Upper lobe of right lung (tissue), 1 donor: ENCODE data around the gene RNF150. TPM values are rescaled to one million over a fixed set of nuclear protein-coding genes. Genes with fewer than 3 reads are reported as not detected.

Experiments
- ATAC-seq: fragments of 200-7000 bp; cut with Tn5 transposase; one replicate; pipeline ENCODE4 v1.9.1; 2020; ENCODE audit warnings: mild to moderate bottlenecking, moderate library complexity
- DNase-seq: peaks from one replicate; pipeline ENCODE4 v3.0.0-alpha.2; 2020
- H3K27ac ChIP-seq: fragments of 200-600 bp; one replicate; pipeline ENCODE4 v1.8.0; 2022
- H3K27me3 ChIP-seq: fragments of 200-600 bp; one replicate; pipeline ENCODE4 v1.8.0; 2022; ENCODE audit warnings: mild to moderate bottlenecking
- H3K36me3 ChIP-seq: fragments of 200-600 bp; one replicate; pipeline ENCODE4 v1.8.0; 2022
- H3K4me1 ChIP-seq: fragments of 200-600 bp; one replicate; pipeline ENCODE4 v1.8.0; 2022
- H3K4me3 ChIP-seq: fragments of 200-600 bp; one replicate; pipeline ENCODE4 v1.8.0; 2022; ENCODE audit warnings: mild to moderate bottlenecking
- H3K9me3 ChIP-seq: fragments of 200-600 bp; one replicate; pipeline ENCODE4 v1.8.0; 2022
- intact Hi-C: fragments of 100-400 bp; cut with DNase I; formaldehyde crosslinking; loops from one replicate; pipeline ENCODE4 v1.11.0; 2022
- total RNA-seq: library from RNA; stranded (reverse); fragmentation: NEBNext Ultra II Directional; extraction: Animal tissue kit (Norgen Biotek cat#: 25700); gene quantifications from one replicate; pipeline ENCODE4 v1.2.1, GENCODE V29; 2021
- TF ChIP-seq, protein P1 (sequence below): fragments of 200-600 bp; IDR thresholded peaks from one replicate; pipeline ENCODE4 v1.8.0; 2022; ENCODE audit warnings: antibody characterized with exemption
- donor health status: DM: no; HTN: yes; CAD: no; lungs with severe emphysema.

Gene RNF150
- total RNA-seq, 1 donor from 2014 or later = 2.4 TPM

DNA sequence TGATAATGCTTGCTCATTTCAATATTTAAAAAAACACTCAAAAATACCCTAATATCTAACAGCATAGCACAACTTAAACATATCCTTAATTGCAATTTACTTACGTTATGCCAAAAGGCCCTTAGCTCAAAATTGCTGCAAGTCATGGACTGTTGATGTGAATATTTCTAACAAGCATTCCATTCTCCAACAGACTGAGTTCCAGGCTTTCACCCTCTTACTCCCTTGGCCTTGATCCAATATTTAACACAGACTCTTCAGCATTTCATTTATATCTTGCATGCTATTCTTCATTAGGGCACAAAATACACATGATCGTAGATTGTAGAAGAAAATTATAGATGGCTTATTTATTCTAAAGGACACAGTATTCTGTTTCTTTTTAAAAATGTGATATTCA lies 96.5 kb downstream of the RNF150 start:
- Histone ChIP-seq H3K27me3 (no peaks in the 10 kb centered on the region), H3K4me1 (no peaks in the 10 kb centered on the region), H3K9me3 (no peaks in the 10 kb centered on the region), H3K36me3 (no peaks in the 10 kb centered on the region), H3K27ac (no peak overlapping the region), H3K4me3 (no peak overlapping the region)
- intact Hi-C loops = no loop called here
- no peak for ATAC-seq
- DNase-seq = no peak
- TF ChIP-seq, protein P1, sequence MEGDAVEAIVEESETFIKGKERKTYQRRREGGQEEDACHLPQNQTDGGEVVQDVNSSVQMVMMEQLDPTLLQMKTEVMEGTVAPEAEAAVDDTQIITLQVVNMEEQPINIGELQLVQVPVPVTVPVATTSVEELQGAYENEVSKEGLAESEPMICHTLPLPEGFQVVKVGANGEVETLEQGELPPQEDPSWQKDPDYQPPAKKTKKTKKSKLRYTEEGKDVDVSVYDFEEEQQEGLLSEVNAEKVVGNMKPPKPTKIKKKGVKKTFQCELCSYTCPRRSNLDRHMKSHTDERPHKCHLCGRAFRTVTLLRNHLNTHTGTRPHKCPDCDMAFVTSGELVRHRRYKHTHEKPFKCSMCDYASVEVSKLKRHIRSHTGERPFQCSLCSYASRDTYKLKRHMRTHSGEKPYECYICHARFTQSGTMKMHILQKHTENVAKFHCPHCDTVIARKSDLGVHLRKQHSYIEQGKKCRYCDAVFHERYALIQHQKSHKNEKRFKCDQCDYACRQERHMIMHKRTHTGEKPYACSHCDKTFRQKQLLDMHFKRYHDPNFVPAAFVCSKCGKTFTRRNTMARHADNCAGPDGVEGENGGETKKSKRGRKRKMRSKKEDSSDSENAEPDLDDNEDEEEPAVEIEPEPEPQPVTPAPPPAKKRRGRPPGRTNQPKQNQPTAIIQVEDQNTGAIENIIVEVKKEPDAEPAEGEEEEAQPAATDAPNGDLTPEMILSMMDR = no peak

DNA sequence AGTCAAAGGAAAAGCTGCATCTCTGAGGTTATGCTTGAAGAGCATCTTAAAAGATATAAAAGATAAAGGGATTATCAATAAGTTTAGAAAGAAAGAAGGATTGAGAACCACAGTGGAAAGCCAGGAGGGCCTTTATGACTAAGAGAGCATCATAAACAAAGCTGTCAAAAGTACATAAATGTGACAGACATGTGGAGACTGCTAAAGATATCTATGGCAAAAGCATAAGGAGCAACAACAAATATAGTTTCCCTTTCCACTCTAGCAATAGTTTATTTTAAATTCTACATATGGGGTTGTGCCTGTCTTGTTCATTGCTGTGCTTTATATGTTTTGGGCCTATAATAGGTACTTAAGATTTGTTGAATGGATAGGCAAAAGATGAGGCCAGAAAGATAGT lies 97.3 kb downstream of the RNF150 start:
- intact Hi-C loops = no loop called here

DNA sequence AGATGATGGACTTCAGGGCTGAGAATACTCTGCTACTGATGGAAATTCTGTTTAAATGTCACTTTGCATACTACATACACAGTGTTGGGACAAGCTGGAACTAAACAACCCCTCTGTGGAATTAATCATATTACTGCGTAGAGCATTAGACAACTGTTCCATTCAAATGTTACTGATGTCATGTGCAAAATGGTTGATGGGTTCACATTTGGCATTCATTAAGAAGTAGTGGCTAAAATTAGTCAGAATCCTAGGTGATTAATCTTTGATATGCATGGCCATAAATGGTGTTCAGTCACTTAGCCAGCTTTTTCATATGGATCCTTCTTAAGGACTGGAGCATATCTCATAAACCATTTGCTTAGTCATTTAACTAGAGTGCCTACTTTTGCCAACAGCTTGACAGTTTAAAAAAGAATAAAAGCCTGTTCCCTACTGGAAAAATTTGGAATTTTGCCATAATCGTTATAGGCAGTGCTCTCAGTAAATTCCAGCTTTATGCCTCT lies 105.2 kb downstream of the RNF150 start:
- H3K9me3 ChIP-seq = no peaks in the 10 kb centered on the region
- DNase-seq (no peak), ATAC-seq (no peak)
- no peaks in the 10 kb centered on the region for H3K4me1 ChIP-seq
- H3K27ac ChIP-seq = no peak overlapping the region
- TF ChIP-seq, protein P1 = no peak
- intact Hi-C loops = no loop called here
- no peaks in the 10 kb centered on the region for H3K27me3 ChIP-seq
- H3K4me3 ChIP-seq = no peak overlapping the region
- no peaks in the 10 kb centered on the region for H3K36me3 ChIP-seq

More for the DNA sequence above, 97.3 kb downstream of the RNF150 start:
- DNase-seq (no peak), ATAC-seq (no peak)
- TF ChIP-seq, protein P1 = no peak
- no peaks in the 10 kb centered on the region for H3K4me1 ChIP-seq
- H3K27me3 ChIP-seq = no peaks in the 10 kb centered on the region
- no peaks in the 10 kb centered on the region for H3K36me3 ChIP-seq
- no peak overlapping the region for H3K4me3 ChIP-seq
- no peaks in the 10 kb centered on the region for H3K9me3 ChIP-seq
- no peak overlapping the region for H3K27ac ChIP-seq

DNA sequence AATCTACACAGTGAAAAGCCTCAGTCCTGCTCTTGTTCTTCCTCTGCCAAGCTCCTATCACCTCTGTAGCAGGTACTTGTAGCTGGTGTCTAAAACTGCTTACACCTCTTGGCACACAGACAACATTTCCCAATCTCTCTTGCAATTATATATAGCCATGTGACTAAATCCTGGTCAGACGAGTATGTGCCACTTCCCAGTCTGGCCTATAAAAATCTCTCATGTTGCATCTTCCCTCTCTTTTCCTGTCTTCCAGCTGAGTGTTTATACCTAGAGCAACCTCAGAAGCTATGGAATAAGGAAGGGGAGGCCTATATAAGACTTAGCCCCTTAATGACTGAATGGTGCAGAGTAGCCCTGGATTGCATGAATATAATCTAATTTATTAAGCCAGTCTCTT lies 105.8 kb downstream of the RNF150 start:
- no peak for DNase-seq
- no peaks in the 10 kb centered on the region for H3K36me3 ChIP-seq
- intact Hi-C loops = no loop called here
- H3K4me1 ChIP-seq = no peaks in the 10 kb centered on the region
- peak; percentile 90 for ATAC-seq
- TF ChIP-seq, protein P1 = no peak
- no peak overlapping the region for H3K4me3 ChIP-seq
- H3K27ac ChIP-seq = no peak overlapping the region
- H3K9me3 ChIP-seq = no peaks in the 10 kb centered on the region
- H3K27me3 ChIP-seq = no peaks in the 10 kb centered on the region

DNA sequence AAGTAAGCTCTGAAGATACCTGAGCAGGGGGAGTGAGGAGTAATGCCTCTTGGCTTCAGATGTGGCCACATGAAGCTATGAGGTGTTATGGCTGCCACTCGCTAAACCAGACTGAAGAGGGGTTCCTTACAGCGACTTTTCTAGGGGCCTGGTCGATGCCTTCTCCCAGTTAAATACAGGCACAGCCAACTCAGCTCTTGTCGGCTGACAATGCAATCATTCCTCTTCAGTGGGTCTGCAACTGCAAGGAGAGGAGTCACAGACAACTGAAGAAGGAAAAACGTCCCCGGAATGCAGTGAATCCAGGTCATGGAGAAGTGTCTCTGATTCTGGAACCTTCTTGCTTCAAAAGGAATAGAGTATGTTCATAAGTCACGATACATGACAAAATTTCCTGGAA lies 106.4 kb downstream of the RNF150 start:
- Histone ChIP-seq H3K36me3 (no peaks in the 10 kb centered on the region), H3K27ac (no peak overlapping the region), H3K4me3 (no peak overlapping the region), H3K9me3 (no peaks in the 10 kb centered on the region), H3K4me1 (no peaks in the 10 kb centered on the region), H3K27me3 (no peaks in the 10 kb centered on the region)
- intact Hi-C loops = no loop called here
- ATAC-seq = no peak
- TF ChIP-seq, protein P1 = no peak
- DNase-seq = no peak

DNA sequence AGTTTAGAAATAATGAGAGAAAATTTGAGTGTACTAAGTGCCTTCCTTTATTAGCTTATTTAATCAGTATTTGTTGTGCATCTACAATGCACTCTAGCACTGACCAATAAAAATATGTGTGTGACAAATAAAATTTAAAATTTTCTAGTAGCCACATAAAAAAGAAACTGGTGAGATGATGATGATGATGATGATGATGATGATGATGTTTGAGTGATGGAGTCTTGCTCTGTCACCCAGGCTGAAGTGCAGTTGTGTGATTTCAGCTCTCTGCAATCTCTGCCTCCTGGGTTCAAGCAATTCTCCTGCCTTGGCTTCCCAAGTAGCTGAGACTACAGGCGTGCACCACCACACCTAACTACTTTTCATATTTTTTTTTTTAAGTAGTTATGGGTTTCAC lies 110.2 kb downstream of the RNF150 start:
- TF ChIP-seq, protein P1 = no peak
- no peaks in the 10 kb centered on the region for H3K36me3 ChIP-seq
- DNase-seq (no peak), ATAC-seq (no peak)
- H3K4me1 ChIP-seq = no peaks in the 10 kb centered on the region
- no peaks in the 10 kb centered on the region for H3K27me3 ChIP-seq
- no peak overlapping the region for H3K27ac ChIP-seq
- H3K9me3 ChIP-seq = no peaks in the 10 kb centered on the region
- H3K4me3 ChIP-seq = no peak overlapping the region
- intact Hi-C loops = no loop called here
